Left lobe of liver (tissue), 2 donors: ENCODE results near the gene OR2T4. TPM values are rescaled to one million over a fixed set of nuclear protein-coding genes. Genes with fewer than 3 reads are reported as not detected.

Experiments used
- ATAC-seq: fragments of 200-7000 bp; cut with Tn5 transposase; one replicate; pipeline ENCODE4 v1.9.1; 2020; ENCODE audit warnings: mild to moderate bottlenecking, moderate library complexity
- DNase-seq: peaks from one replicate; pipeline ENCODE4 v3.0.0-alpha.2; 2020; ENCODE audit warnings: low spot score
- total RNA-seq: library from RNA; stranded (reverse); gene quantifications from one replicate; pipeline ENCODE4 v1.2.1, GENCODE V29; 2021
- donor health status: DM: no; HTN: no; CAD: no; lungs with moderate emphysema.
- donor health status: DM: no; HTN: yes; CAD: no.

Gene OR2T4, protein sequence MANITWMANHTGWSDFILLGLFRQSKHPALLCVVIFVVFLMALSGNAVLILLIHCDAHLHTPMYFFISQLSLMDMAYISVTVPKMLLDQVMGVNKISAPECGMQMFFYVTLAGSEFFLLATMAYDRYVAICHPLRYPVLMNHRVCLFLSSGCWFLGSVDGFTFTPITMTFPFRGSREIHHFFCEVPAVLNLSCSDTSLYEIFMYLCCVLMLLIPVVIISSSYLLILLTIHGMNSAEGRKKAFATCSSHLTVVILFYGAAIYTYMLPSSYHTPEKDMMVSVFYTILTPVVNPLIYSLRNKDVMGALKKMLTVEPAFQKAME
- total RNA-seq: not detected

GRCh38 chr1:248361121-248361715 is at the start of gene OR2T4:
Gene OR2T4 (plus strand): TSS chr1:248361665. CDS start chr1:248361665, 0 bp downstream.
- ATAC-seq (no peak), DNase-seq (no peak)

- no peak for DNase-seq
- ATAC-seq: no peak
Observed at GRCh38 chr1:248316796-248317195, 44.7 kb upstream of the OR2T4 start.

- DNase-seq (no peak), ATAC-seq (no peak)
Observed at GRCh38 chr1:248324468-248324867, 37.0 kb upstream of the OR2T4 start, which contains the start of gene OR2M7. Gene OR2M7 (minus strand): TSS chr1:248324568. CDS start chr1:248324568, 0 bp downstream.

DNA sequence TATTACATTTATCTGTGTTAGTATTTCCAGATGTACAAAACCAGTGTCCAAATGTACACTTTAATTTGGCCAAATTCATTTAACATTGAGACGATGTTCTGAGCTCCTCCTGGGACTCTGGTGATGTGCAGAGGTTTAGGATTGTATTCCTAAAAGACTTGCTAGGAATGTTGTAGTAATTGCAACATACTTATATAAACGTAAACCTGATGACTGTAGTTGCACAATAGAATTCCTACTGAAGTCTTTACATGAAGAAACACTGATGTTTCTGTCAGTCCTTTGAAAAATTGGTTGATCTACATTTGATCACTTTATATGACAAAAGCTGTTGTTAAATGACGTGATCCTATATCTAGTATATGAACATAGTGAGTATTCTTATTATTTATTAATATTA is 18.0 kb upstream of the OR2T4 start:
- no peak for DNase-seq
- ATAC-seq: no peak

GRCh38 chr1:248348475-248348874 is 13.0 kb upstream of the OR2T4 start, which contains the start of gene OR14C36:
Gene OR14C36 (plus strand): TSS chr1:248348775. CDS start chr1:248348775, 0 bp downstream.
- no peak for DNase-seq
- no peak for ATAC-seq

DNA sequence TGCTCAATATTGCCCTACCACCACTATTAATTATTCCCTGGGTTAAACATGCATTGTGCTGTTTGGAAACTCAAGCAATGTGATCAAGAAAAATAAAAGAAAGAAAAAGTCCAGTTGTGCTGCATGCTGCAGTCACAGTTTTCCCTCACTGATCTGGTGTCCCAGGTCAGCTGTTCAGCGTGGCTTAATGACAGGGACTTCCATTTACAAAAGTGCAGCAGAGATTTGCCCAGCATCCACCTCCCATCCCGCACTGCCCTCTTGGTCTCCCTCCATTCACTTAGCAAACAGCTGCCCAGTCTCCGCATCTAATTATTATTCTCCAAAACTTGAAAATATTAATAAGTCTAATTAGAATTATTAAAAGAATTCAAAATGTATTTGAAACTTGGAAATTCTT is 2.0 kb upstream of the OR2T4 start:
- ATAC-seq (no peak), DNase-seq (no peak)

DNA sequence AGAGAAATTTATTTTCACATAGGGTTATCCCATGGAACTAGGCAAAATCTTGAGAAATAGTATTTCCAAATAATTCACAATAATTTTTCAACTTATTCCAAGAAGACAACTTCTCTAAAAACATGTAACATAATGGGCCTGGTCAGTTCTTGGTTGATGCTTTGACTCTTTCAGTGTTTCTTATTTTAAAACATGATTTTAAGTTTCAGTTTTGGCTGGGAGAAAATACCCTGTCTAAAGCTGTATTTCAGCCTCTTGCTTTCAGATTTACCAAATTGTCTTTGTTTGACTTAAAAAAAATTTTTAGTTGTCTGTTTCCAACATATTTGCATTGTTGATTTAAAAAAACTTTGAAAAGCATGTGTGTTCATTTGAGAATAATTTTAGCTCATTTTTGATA is 5.1 kb downstream of the OR2T4 start:
- ATAC-seq (no peak), DNase-seq (no peak)

- ATAC-seq (no peak), DNase-seq (no peak)
Observed at GRCh38 chr1:248372394-248372793, 10.9 kb downstream of the OR2T4 start.

DNA sequence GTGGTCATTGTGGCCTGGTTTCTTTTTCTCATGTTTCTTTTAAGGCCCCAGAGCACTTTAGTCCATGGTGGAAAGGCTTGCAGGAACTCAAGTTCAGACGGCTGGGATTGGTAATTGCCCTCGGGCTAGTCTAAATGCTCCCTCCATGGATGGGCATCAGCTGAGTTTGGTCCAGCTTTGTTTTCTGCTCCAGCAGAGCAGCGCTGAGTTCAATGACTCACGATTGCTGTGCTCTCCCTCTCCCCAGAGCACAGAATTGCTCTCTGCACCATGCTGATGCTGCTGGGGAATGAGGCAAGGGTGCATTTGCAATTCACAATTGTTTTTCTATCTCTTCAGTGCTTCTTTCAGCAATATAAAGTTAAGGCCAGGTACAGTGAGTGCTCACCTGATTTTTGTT is 12.3 kb downstream of the OR2T4 start:
- DNase-seq (no peak), ATAC-seq (no peak)

- ATAC-seq: no peak
Observed at GRCh38 chr1:248375446-248375845, 14.0 kb downstream of the OR2T4 start, which contains the start of gene OR2T6. Gene OR2T6 (plus strand): TSS chr1:248375746. CDS start chr1:248387609, 11,863 bp downstream.

DNA sequence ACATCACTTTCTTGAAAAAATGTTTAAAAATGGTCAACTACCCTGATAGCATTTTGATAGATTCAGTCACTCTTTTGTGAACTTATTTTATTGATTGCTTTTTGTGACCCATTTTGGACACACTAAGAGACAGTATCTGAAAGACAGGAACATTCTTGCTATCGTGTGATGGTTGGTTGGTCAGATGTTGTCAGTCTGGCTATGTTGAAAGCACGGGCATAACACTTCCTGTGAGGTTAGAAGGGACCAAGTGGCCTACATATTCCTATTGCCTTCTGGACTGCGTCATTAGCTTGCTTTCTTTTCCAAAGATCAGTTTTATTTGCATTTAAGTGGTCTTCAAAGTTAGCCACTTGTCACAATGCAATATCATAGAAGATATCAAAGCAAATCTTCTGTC is 15.5 kb downstream of the OR2T4 start:
- DNase-seq: no peak
- no peak for ATAC-seq

More at GRCh38 chr1:248375446-248375845, 14.0 kb downstream of the OR2T4 start, which contains the start of gene OR2T6:
- no peak for DNase-seq

DNA sequence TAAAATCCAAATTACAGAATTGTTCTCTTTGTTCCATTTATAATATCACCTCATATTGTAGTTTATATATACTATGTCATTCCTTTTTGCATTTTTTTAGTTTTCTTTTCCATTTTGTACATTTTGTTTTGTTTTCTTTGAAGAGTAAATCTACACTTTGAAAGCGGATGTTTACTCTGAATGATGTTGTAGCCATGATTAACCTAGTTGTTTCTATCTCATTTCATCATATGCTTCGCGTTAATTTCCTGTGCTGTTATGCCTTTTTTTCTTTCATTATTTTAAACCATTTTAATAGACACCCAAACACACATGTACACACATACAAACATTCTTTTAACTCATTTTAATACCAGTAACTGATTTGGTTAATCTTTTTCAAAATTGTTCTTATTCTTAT is 19.4 kb downstream of the OR2T4 start:
- DNase-seq: no peak
- no peak for ATAC-seq

DNA sequence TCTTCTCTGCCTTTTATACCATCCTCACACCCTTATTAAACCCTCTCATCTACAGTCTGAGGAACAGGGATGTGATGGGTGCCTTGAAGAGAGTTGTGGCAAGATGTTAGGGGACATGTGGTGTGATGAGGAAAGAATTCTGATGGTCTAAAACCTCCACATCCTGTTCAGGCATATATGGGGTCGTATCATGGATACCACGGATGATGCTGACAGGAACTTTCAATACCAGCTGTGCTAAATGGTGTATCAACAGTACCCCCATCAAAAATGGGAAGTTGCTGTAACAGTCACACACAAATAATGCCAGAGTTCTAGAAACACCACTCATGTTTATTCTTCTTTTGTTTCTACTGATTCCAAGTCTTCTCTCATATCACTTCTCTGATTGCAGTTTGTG is 27.0 kb downstream of the OR2T4 start:
- ATAC-seq (no peak), DNase-seq (no peak)

DNA sequence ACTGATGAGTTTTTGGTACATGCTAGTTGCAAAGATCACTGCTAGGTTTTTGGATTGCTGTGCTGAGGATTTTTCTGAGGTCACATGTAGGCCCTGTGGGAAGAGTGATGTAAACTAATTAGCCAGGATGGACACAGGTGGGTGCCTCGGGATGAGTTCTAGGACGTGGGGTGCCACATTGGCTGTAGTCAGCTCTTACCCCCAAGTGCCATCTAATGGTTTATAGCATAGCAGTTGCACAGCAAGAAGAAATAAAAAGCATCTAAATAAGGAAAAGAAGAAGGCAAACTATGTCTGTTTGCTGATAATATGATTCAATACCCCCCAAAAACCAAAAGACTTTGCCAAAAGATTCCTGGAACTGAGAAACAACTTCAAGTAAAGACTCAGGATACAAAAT is 31.6 kb downstream of the OR2T4 start:
- ATAC-seq: no peak
- DNase-seq: no peak

GRCh38 chr1:248402748-248403147 is 41.3 kb downstream of the OR2T4 start, which contains the start of gene OR2T1:
Gene OR2T1 (plus strand): TSS chr1:248403048. CDS start chr1:248406148, 3,100 bp downstream.
- no peak for DNase-seq
- ATAC-seq: no peak

- ATAC-seq: no peak
- DNase-seq: no peak
Observed at GRCh38 chr1:248404024-248404423, 42.6 kb downstream of the OR2T4 start.

GRCh38 chr1:248406721-248407692 is 45.5 kb downstream of the OR2T4 start:
- no peak for DNase-seq
- no peak for ATAC-seq
